ENCODE measurements around the gene NTHL1.

GRCh38 chr16:2044541-2044940 is 3.1 kb downstream of the NTHL1 start:
- TF ChIP-seq CTCF (conservative IDR thresholded peaks at IDR 0.05): no peak
- TF ChIP-seq ZFX (IDR thresholded peaks at IDR 0.05): no peak
